BJ (cell line): Measurements from ENCODE around the gene RGS9BP. TPM values are rescaled to one million over a fixed set of nuclear protein-coding genes. Genes with fewer than 3 reads are reported as not detected.
"Not testable (repeated sequence)": the region's sequence is repeated elsewhere in the genome, so short reads cannot be mapped to it uniquely, and the experiment has no call there.

ENCODE experiments used
- CTCF ChIA-PET: fragments of 350-600 bp; formaldehyde crosslinking; extraction: SDS; loops from one replicate; lab custom pipeline; 2021; ENCODE audit warnings: antibody characterized with exemption, inconsistent platforms; lab: Yijun Ruan, JAX
- POLR2A ChIA-PET: fragments of 300-600 bp; sonication (Branson Sonifier 250); formaldehyde crosslinking; extraction: SDS; loops from one replicate; lab custom pipeline; 2021; ENCODE audit warnings: antibody characterized with exemption; lab: Charles Lee
- DNase-seq: peaks from one replicate; pipeline ENCODE4 v3.0.0-alpha.2; 2011; ENCODE audit warnings: low read depth
- H3K27me3 ChIP-seq: 2 replicates; pipeline ENCODE4 v1.6.0; 2011; ENCODE audit warnings: low read length; ENCODE audit not compliant: control insufficient read depth, insufficient read depth
- H3K36me3 ChIP-seq: 2 replicates; pipeline ENCODE4 v1.5.1; 2011; ENCODE audit warnings: low read length; ENCODE audit not compliant: control insufficient read depth, insufficient read depth
- H3K4me3 ChIP-seq: 2 replicates; pipeline ENCODE4 v1.5.1; 2011; ENCODE audit warnings: low read depth, mild to moderate bottlenecking, control low read depth, low read length
- polyA plus RNA-seq: library from polyadenylated mRNA; depleted of rRNA; stranded (reverse); fragments of >200 nt; gene quantifications from 2 replicates; pipeline ENCODE4 v1.2.3, GENCODE V29; 2011
- TF ChIP-seq, protein P1 (sequence below): IDR thresholded peaks from 2 replicates; pipeline ENCODE4 v1.5.1; 2011; ENCODE audit warnings: low read depth, mild to moderate bottlenecking, control low read depth, inconsistent platforms, low read length, moderate library complexity; ENCODE audit not compliant: insufficient read depth

RGS9BP gene
- polyA plus RNA-seq, 1 experiment = 0.12 TPM

- Histone ChIP-seq H3K36me3 (peaks cover 1% of the 10 kb centered on the region), H3K27me3 (no peaks in the 10 kb centered on the region), H3K4me3 (no peak overlapping the region)
- DNase-seq = no peak
- CTCF ChIA-PET = interaction anchor here (0.9 kb wide), 1 partner anchor 22 kb away, joined by 3 read pairs; no protein-coding TSS in a partner anchor
- TF ChIP-seq, protein P1, sequence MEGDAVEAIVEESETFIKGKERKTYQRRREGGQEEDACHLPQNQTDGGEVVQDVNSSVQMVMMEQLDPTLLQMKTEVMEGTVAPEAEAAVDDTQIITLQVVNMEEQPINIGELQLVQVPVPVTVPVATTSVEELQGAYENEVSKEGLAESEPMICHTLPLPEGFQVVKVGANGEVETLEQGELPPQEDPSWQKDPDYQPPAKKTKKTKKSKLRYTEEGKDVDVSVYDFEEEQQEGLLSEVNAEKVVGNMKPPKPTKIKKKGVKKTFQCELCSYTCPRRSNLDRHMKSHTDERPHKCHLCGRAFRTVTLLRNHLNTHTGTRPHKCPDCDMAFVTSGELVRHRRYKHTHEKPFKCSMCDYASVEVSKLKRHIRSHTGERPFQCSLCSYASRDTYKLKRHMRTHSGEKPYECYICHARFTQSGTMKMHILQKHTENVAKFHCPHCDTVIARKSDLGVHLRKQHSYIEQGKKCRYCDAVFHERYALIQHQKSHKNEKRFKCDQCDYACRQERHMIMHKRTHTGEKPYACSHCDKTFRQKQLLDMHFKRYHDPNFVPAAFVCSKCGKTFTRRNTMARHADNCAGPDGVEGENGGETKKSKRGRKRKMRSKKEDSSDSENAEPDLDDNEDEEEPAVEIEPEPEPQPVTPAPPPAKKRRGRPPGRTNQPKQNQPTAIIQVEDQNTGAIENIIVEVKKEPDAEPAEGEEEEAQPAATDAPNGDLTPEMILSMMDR = no peak
- POLR2A ChIA-PET = no interaction called here
Measured at GRCh38 chr19:32711747-32712146, 36.1 kb downstream of the RGS9BP start.

- CTCF ChIA-PET, DNase-seq, H3K27me3 ChIP-seq, H3K36me3 ChIP-seq, POLR2A ChIA-PET, H3K4me3 ChIP-seq: not testable (repeated sequence)
Measured at GRCh38 chr19:32716203-32716602, 40.6 kb downstream of the RGS9BP start.

DNA sequence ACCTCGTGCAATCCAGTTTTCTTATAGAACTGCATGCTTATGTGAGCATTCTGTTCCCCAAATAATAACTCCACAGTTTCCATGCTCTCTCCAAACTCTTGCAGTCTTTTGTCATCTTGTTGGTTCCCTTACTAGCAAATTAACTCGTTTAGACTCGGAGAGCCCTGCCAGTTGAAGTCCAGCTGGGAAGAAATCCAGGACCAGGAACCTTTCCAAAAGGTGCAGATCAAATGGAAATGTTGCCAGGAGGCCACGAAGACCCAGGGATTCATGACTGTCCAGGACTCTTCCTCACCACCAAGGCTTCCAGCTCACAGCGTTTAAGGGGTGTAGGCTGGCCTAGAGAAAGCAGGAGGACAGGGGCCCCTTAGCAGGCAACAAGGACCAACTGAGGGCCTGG lies 41.8 kb downstream of the RGS9BP start:
- TF ChIP-seq, protein P1 = no peak
- Histone ChIP-seq H3K4me3 (no peak overlapping the region), H3K36me3 (peaks cover 2% of the 10 kb centered on the region; the same call in 1 of the 2 replicates), H3K27me3 (no peaks in the 10 kb centered on the region)
- ChIA-PET POLR2A (no interaction called here), CTCF (interaction anchor here (0.6 kb wide), 1 partner anchor 9 kb away, joined by 3 read pairs; no protein-coding TSS in a partner anchor)
- no peak for DNase-seq

GRCh38 chr19:32718286-32718685 lies 42.6 kb downstream of the RGS9BP start:
- H3K4me3 ChIP-seq = no peak overlapping the region
- H3K27me3 ChIP-seq = no peaks in the 10 kb centered on the region
- no peak for DNase-seq
- POLR2A ChIA-PET = no interaction called here
- peaks cover 2% of the 10 kb centered on the region; the same call in 1 of the 2 replicates for H3K36me3 ChIP-seq
- CTCF ChIA-PET = no interaction called here
- TF ChIP-seq, protein P1 = no peak

- no peak for DNase-seq
- ChIA-PET CTCF (no interaction called here), POLR2A (no interaction called here)
- no peak within 1 kb of the TSS for H3K4me3 ChIP-seq
- TF ChIP-seq, protein P1 = no peak
- H3K36me3 ChIP-seq = peaks cover 2% of the 10 kb centered on the region; the same call in 1 of the 2 replicates
- H3K27me3 ChIP-seq = no peaks in the 10 kb centered on the region
Measured at GRCh38 chr19:32719611-32720059, 44.0 kb downstream of the RGS9BP start, which contains the start of gene TDRD12. TSS of gene TDRD12 (plus strand) at chr19:32719767. CDS start at chr19:32720073, 306 bp downstream.

DNA sequence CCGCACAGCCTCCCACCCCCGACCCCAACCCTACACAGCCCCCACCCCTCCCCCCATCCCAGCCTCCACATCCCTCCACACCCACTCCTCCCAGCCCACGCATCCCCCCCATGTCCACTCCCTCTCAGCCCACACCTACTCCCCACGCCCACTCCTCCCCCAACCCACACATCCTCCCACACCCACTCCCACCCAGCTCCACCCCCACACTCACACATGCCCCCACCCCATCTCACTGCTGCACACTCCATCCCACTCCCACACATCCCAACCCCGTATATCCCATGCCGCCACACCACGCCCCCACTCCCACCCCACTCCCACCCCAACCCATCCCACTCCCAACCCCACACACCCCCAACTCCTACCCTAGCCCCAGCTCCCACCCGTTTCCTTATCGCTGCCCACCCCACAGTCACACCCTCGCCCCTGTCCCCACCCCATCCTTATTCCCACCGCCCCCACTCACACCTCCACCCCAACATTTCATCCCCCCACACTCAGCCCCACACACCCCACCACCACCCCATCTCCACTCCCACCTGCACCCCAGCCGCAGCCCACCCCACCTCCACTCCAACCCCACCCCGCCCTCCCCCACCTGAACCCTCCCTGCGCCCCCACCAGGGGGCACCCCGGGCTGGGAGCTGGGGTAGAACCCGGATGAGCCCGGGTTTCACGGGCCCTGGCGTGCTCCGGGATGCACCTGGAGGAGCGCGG lies 44.7 kb downstream of the RGS9BP start:
- ChIA-PET CTCF (no interaction called here), POLR2A (no interaction called here)

More for the DNA sequence above, 44.7 kb downstream of the RGS9BP start:
- Histone ChIP-seq H3K4me3 (no peak overlapping the region), H3K27me3 (no peaks in the 10 kb centered on the region), H3K36me3 (peaks cover 2% of the 10 kb centered on the region; the same call in 1 of the 2 replicates)
- TF ChIP-seq, protein P1 = no peak
- DNase-seq = no peak
